ENCODE data around the gene EMILIN1.

GRCh38 chr2:27118525-27119329, 40.3 kb downstream of the EMILIN1 start, which contains the start of gene CGREF1:
- TF ChIP-seq POLR2A (IDR thresholded peaks at IDR 0.05): no peak
- TF ChIP-seq CTCF (IDR thresholded peaks at IDR 0.05): no peak
